ENCODE measurements around the gene GIGYF1.
"Not testable (repeated sequence)": the region's sequence is repeated elsewhere in the genome, so short reads cannot be mapped to it uniquely, and the experiment has no call there.

Gene GIGYF1

GRCh38 chr7:100671353-100672327 is 22.4 kb downstream of the GIGYF1 start:
- no peak for DNase-seq (ENCODE audit: low read depth, low spot score)

GRCh38 chr7:100670074-100670473 is 24.0 kb downstream of the GIGYF1 start:
- no peak for DNase-seq (ENCODE audit: low read depth, low spot score)

GRCh38 chr7:100669106-100669505 is 24.9 kb downstream of the GIGYF1 start:
- DNase-seq (ENCODE audit: low read depth, low spot score): not testable (repeated sequence)

- DNase-seq (ENCODE audit: low read depth, low spot score): no peak
Measured at GRCh38 chr7:100668069-100668449, 26.0 kb downstream of the GIGYF1 start.

- DNase-seq (ENCODE audit: low read depth, low spot score): no peak
Measured at GRCh38 chr7:100667331-100668068, 26.6 kb downstream of the GIGYF1 start.

- DNase-seq (ENCODE audit: low read depth, low spot score): no peak
Measured at GRCh38 chr7:100665168-100665726, 28.8 kb downstream of the GIGYF1 start.

- not testable (repeated sequence) for DNase-seq (ENCODE audit: low read depth, low spot score)
Measured at GRCh38 chr7:100662194-100662776, 31.8 kb downstream of the GIGYF1 start.

- DNase-seq (ENCODE audit: low read depth, low spot score): no peak
Measured at GRCh38 chr7:100655908-100656674, 38.0 kb downstream of the GIGYF1 start, which contains the start of gene ACTL6B. ACTL6B (minus strand) TSS chr7:100656448; CDS start chr7:100656354, 94 bp downstream.

- DNase-seq (ENCODE audit: low read depth, low spot score): no peak
Measured at GRCh38 chr7:100654908-100655831, 38.9 kb downstream of the GIGYF1 start.

- DNase-seq (ENCODE audit: low read depth, low spot score): no peak
Measured at GRCh38 chr7:100649826-100650565, 44.1 kb downstream of the GIGYF1 start.

- DNase-seq (ENCODE audit: low read depth, low spot score): no peak
Measured at GRCh38 chr7:100642534-100642907, 51.5 kb downstream of the GIGYF1 start.

- no peak for DNase-seq (ENCODE audit: low read depth, low spot score)
Measured at GRCh38 chr7:100641860-100642533, 52.1 kb downstream of the GIGYF1 start.

- DNase-seq (ENCODE audit: low read depth, low spot score): no peak
Measured at GRCh38 chr7:100641463-100641859, 52.6 kb downstream of the GIGYF1 start, which contains the start of gene TFR2. TFR2 (minus strand) TSS chr7:100641552; CDS start chr7:100641509, 43 bp downstream.

GRCh38 chr7:100640517-100641440 is 53.3 kb downstream of the GIGYF1 start:
- no peak for DNase-seq (ENCODE audit: low read depth, low spot score)

GRCh38 chr7:100639995-100640516 is 54.0 kb downstream of the GIGYF1 start:
- DNase-seq (ENCODE audit: low read depth, low spot score): no peak

GRCh38 chr7:100632951-100633717 is 60.9 kb downstream of the GIGYF1 start:
- DNase-seq (ENCODE audit: low read depth, low spot score): no peak

All from smooth muscle cell of the brain vasculature (primary cell).